GM12873 (cell line): ENCODE data around the gene CMSS1.

Experiments used
- TF ChIP-seq, protein P1 (sequence below): IDR thresholded peaks from 2 replicates; pipeline ENCODE4 v1.5.1; 2012; ENCODE audit warnings: low read depth, mild to moderate bottlenecking, moderate library complexity, low read length, control low read depth; ENCODE audit not compliant: insufficient read depth; ENCODE audit errors: missing control alignments

CMSS1 gene

DNA sequence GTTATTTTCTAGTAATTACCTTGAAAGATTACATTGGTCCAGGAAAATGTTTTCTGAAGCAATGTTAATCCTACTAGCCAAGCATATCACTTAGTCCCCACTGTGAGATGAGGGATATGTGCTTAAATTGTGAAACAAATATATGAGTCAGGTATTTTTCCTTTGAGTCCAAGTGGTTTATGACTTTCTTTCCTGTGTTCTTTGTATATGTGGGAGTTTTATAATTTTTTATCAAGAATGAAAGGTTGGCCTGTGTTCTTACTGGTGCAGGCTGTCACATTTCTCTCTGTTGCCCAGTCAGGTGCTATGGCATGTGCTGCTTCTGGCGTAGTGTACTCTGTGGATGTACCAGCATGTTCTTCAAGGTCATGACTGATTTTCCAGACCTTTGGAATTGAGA lies 147.4 kb downstream of the CMSS1 start:
- TF ChIP-seq, protein P1, sequence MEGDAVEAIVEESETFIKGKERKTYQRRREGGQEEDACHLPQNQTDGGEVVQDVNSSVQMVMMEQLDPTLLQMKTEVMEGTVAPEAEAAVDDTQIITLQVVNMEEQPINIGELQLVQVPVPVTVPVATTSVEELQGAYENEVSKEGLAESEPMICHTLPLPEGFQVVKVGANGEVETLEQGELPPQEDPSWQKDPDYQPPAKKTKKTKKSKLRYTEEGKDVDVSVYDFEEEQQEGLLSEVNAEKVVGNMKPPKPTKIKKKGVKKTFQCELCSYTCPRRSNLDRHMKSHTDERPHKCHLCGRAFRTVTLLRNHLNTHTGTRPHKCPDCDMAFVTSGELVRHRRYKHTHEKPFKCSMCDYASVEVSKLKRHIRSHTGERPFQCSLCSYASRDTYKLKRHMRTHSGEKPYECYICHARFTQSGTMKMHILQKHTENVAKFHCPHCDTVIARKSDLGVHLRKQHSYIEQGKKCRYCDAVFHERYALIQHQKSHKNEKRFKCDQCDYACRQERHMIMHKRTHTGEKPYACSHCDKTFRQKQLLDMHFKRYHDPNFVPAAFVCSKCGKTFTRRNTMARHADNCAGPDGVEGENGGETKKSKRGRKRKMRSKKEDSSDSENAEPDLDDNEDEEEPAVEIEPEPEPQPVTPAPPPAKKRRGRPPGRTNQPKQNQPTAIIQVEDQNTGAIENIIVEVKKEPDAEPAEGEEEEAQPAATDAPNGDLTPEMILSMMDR: no peak

DNA sequence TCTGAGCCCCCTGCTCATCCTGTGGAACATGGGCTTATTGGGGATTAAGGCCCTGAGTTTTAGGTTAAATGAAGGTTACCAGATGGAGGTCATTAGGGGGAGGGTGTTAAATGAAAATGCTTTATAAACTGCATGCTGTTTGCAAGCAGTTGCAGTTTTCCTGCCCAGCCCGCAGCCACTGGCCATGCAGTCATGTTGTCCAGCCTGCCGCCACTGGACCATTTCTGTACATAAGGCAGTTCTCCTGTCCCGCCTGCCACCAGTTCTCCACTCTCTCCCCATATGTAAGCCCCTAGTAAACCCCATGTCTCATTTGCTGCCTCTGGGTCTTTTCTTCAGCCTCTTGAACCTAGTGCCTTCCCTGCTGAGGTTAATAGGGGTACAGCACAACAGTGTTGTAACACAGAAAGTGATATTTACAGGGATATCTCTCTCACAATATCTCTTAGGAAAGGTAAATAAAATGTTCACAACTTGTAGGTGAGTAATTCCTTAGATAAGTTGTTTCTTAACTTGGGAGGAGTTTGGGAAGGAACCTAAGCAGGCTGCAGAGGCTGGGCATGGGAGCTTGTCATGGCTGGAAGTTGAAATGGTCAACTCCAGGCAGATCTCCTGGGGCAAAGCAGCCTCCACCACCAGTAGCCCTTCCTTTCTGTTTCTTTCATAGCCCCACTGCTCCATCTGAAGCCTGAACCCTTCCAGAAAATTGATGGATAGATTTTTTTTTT lies 148.2 kb downstream of the CMSS1 start:
- TF ChIP-seq, protein P1: no peak

DNA sequence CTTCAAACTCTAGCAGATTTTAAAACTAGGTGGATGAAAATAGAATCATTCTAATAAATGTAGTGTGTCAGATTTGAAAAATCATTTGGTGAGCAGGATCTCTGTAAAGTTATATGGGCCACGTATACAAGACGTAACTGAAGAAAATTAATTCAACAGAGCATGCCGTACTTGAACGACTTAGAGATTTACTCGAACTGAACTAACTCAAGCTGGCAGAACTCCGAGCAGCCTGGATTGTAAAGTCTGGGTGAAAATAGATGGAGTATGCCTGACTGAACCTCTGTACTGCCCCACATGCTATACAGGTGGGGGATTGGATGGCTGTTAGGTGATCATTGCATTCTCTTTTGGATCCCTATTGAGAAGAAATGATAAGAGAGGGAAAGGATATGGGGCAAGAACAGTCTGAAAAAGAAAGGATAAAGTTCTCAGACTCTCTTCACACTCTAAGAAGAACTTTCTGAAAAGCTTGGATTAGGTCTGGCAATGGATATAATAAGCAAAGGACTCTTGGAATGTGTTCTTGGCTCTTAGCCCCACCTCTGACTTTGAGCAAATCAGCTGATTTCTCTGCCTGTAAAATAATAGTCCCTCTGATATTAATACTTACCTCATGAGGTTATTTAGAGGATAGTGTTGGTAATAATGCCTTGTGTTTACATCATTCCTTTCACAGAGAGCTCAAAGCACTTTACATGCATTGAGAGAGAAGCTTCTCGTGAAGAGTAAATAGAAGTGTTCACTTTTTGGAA lies 149.2 kb downstream of the CMSS1 start:
- TF ChIP-seq, protein P1: no peak

DNA sequence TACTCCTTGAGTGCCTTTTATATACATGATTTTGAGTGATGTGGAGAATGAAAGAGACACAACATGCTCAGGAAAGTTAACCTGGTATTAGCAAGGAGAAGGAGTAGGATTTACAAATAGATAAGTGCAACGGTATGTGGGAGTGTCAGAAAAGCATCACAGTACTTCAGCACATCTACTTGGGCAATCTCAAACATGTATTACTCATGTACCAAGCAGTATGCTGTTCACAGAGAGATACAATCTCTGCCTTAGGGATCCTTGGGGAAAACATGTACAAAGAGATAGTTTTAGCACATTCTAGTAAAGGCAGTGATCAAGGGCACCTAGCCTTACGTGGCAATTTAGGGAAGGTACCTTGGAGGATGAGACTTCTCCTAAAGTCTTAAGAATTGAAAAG lies 150.1 kb downstream of the CMSS1 start:
- TF ChIP-seq, protein P1: no peak

DNA sequence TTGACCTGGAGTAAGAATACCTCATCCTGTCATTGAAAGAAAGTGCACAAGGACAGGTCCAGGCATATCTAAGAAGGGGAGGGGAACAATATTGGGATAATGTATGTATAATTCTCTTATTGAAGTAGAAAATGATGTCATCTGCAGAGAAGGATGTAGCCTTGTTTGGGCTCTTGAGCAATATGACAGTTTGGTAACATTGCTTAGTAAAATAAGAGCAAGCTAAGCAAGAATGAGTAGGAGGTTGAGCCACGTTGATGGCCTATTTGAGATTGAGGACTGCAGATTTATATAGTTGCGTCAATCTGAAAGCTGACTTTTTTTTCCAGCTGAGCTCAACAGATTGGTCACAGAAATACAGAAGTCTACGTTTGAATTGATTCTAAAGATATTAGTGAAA lies 151.5 kb downstream of the CMSS1 start:
- TF ChIP-seq, protein P1: no peak

DNA sequence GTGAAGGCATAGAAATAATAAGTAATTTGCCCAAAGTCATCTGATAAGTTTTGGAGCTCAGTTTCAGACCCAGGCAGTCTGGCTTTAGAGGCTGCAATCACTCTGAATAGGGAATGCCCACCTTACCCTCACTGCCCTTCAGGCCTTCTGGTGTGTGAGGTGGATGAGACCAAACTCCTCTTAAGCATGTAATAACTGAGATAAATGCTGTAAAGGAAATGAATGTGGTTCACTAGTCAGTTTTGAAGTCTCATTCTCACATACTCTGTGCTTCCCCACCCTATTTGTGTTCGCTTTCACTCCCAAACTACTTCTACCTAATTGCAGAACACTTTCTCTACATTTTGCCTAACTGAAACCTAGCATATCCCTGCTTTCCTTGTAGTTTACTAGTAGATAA lies 152.5 kb downstream of the CMSS1 start:
- TF ChIP-seq, protein P1: no peak

DNA sequence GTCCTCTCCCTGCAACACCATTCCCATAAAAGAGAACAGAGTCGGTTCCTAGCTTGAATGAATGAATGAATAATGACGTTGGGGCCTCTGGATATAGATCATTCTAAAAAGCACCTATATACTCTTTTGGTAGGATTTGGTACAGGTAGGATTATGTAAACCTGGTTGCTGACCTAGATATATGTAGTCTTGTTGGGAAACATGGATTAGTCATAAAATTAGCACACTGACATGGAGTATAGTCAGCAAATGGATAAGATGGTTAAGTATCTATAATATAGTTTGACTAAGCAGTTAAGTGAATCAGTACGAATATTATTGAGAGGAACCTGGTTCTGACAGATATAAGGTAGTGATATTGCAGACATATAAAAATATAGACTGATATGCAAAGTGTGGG lies 154.1 kb downstream of the CMSS1 start:
- TF ChIP-seq, protein P1: no peak
